Colonic mucosa (tissue), 4 donors: ENCODE data around the gene MMP7. TPM values are rescaled to one million over a fixed set of nuclear protein-coding genes. Genes with fewer than 3 reads are reported as not detected.

Experiments used
- DNase-seq: peaks from one replicate; pipeline ENCODE4 v3.0.0-alpha.2; 2020
- H3K27ac ChIP-seq: fragments of 200-600 bp; one replicate; pipeline ENCODE4 v1.8.0; 2021
- H3K27me3 ChIP-seq: fragments of 200-600 bp; one replicate; pipeline ENCODE4 v1.8.0; 2021
- H3K36me3 ChIP-seq: fragments of 200-600 bp; one replicate; pipeline ENCODE4 v1.8.0; 2021
- H3K4me1 ChIP-seq: fragments of 200-600 bp; one replicate; pipeline ENCODE4 v1.8.0; 2021; ENCODE audit warnings: mild to moderate bottlenecking
- H3K4me3 ChIP-seq: fragments of 200-600 bp; one replicate; pipeline ENCODE4 v1.8.0; 2021
- H3K9ac ChIP-seq, 2 donors: one replicate each; pipeline ENCODE4 v1.7.0; 2013; ENCODE audit warnings: control low read depth in 2 of 2, low read depth in 2 of 2, low read length in 2 of 2
- H3K9me3 ChIP-seq: fragments of 200-600 bp; one replicate; pipeline ENCODE4 v1.8.0; 2021
- intact Hi-C: fragments of 100-400 bp; cut with DNase I; formaldehyde crosslinking; loops from one replicate; pipeline ENCODE4 v1.14.1; 2022
- total RNA-seq, 2 donors: library from RNA; stranded (reverse); fragmentation: NEBNext Ultra II Directional in 1 of 2; extraction: Animal tissue kit (Norgen Biotek cat#: 25700) in 1 of 2; gene quantifications; one replicate each; pipeline ENCODE4 v1.2.1, GENCODE V29; 2021
- TF ChIP-seq, protein P1 (sequence below): fragments of 200-600 bp; IDR thresholded peaks from one replicate; pipeline ENCODE4 v1.8.0; 2022; ENCODE audit warnings: antibody characterized with exemption, mild to moderate bottlenecking
- donor health status: healthy.
- donor health status: DM: no; HTN: no; CAD: no.
- donor health status: DM: no; HTN: no; CAD: no.

MMP7 gene
- total RNA-seq, 2 donors from 2014 or later: 0.29 to 1.4 TPM

DNA sequence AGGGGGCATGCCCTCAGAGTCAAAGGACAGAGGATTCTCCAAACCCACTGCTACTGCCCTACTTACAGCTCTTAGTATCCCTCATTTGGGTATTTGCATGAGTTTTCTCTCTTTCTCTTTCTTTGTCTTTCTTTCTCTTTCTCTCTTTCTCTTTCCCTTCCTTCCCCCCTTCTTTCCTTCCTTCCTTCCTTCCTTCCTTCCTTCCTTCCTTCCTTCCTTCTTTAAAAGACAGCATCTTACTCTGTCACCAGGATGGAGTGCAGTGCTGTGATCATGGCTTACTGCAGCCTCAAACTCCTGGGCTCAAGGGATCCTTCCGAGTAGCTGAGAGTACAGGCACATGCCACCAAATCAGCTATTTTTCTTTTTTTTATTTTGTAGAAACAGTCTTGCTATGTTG, 14.0 kb upstream of the MMP7 start:
- Histone ChIP-seq H3K9me3 (no peaks in the 10 kb centered on the region), H3K9ac (no peak overlapping the region), H3K27ac (no peak overlapping the region), H3K4me3 (no peak overlapping the region), H3K36me3 (no peaks in the 10 kb centered on the region), H3K27me3 (no peaks in the 10 kb centered on the region), H3K4me1 (no peaks in the 10 kb centered on the region)
- no peak for DNase-seq
- TF ChIP-seq, protein P1, sequence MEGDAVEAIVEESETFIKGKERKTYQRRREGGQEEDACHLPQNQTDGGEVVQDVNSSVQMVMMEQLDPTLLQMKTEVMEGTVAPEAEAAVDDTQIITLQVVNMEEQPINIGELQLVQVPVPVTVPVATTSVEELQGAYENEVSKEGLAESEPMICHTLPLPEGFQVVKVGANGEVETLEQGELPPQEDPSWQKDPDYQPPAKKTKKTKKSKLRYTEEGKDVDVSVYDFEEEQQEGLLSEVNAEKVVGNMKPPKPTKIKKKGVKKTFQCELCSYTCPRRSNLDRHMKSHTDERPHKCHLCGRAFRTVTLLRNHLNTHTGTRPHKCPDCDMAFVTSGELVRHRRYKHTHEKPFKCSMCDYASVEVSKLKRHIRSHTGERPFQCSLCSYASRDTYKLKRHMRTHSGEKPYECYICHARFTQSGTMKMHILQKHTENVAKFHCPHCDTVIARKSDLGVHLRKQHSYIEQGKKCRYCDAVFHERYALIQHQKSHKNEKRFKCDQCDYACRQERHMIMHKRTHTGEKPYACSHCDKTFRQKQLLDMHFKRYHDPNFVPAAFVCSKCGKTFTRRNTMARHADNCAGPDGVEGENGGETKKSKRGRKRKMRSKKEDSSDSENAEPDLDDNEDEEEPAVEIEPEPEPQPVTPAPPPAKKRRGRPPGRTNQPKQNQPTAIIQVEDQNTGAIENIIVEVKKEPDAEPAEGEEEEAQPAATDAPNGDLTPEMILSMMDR: no peak
- intact Hi-C loops: no loop called here

DNA sequence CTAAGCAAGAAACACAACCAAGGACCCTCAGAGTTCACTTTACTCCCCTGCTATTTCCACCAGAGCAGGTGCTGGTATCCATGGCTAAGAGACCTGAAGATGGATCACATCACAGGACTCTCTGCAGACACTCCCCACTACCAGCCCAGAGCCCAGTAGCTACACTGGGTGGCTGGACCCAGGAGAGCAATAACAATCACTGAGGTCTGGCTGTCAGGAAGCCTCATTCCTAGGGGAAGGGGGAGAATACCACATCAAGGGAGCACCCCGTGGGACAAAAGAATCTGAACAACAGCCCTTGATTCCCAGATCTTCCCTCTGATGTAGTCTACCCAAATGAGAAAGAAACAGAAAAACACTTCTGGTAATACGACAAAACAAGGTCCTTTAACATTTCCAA, 9.0 kb upstream of the MMP7 start:
- H3K27ac ChIP-seq: no peak overlapping the region
- no peaks in the 10 kb centered on the region for H3K9me3 ChIP-seq
- H3K27me3 ChIP-seq: no peaks in the 10 kb centered on the region
- H3K4me3 ChIP-seq: no peak overlapping the region
- H3K36me3 ChIP-seq: no peaks in the 10 kb centered on the region
- no peak overlapping the region for H3K9ac ChIP-seq
- intact Hi-C loops: no loop called here
- TF ChIP-seq, protein P1: no peak
- H3K4me1 ChIP-seq: no peaks in the 10 kb centered on the region
- DNase-seq: no peak

DNA sequence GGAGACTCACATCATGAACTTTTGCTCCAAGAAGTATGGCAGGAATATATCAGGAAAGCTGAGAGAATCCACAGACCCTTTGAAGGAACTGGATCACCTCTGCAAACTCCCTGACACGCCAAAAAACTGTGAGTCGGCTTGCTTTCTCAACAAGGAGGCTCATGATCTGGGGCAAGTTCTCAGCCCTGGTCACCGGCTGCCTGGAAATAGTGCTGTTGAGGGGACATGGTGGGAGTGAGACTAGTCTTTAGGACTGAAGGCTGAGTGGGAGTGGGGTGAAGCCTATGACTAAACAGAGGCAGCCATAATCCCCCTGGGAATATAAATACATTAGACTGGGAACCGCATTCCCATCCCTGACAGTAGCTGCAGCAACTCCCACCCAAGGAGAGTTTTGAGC, 8.4 kb upstream of the MMP7 start:
- Histone ChIP-seq H3K36me3 (no peaks in the 10 kb centered on the region), H3K4me1 (no peaks in the 10 kb centered on the region), H3K9ac (no peak overlapping the region), H3K27me3 (no peaks in the 10 kb centered on the region), H3K27ac (no peak overlapping the region), H3K4me3 (no peak overlapping the region), H3K9me3 (no peaks in the 10 kb centered on the region)
- intact Hi-C loops: no loop called here
- TF ChIP-seq, protein P1: no peak
- DNase-seq: no peak

DNA sequence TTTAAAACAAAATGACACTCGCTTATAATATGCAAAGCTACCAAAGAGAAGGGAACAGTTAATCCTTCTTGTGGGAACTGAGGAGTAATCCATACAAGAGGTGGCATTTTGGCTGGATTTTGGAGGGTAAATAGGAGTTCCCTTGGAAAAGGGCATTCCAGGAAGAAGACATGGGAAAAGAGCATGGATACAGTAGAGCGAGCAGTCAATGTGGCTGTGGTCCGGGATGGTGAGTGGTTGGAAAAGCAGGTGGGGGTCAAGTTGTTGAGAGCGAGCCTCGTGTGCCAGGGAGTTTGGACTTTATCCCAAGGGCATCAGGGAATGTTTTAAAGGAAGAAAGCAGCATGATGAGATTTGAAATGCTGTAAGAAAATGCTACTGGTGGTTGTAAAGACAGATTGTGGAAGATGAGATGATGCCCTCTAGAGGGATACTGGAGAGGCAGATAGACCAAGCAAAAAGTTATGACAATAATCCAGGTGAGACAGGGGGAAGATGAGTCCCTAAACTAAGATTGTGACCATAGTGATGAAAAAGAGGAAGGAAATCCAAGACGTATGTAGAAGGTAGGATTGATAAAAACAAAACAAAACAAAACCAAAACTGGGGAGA, 3.8 kb upstream of the MMP7 start:
- intact Hi-C loops: no loop called here
- Histone ChIP-seq H3K9ac (no peak overlapping the region), H3K4me3 (no peak overlapping the region), H3K9me3 (no peaks in the 10 kb centered on the region), H3K27ac (no peak overlapping the region), H3K27me3 (no peaks in the 10 kb centered on the region), H3K4me1 (no peaks in the 10 kb centered on the region), H3K36me3 (no peaks in the 10 kb centered on the region)
- no peak for DNase-seq
- TF ChIP-seq, protein P1: no peak

DNA sequence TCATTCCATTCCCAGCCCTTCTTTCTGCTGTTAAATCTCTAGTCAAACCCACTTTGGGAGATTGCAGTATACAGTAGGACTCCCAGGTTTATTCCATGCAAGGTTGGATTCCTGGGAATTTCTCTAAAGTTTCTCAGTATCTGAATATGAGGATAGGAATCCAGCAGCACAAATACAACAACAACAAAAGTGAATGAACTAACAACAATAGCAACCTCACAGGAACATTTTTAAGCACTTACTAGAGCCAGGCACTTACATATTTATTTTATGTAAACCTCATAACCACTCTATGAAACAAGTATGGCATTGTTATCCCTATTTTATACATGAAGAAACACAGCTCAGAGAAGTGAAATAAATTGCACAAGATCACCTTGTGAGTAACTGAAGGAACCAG, 1.9 kb downstream of the MMP7 start:
- Histone ChIP-seq H3K4me1 (no peaks in the 10 kb centered on the region), H3K4me3 (no peak overlapping the region), H3K27me3 (no peaks in the 10 kb centered on the region), H3K36me3 (no peaks in the 10 kb centered on the region), H3K9ac (no peak overlapping the region), H3K9me3 (no peaks in the 10 kb centered on the region), H3K27ac (no peak overlapping the region)
- TF ChIP-seq, protein P1: no peak
- no peak for DNase-seq
- intact Hi-C loops: no loop called here
